GM23338 (cell line): ENCODE results near the gene PRDM11. TPM values are rescaled to one million over a fixed set of nuclear protein-coding genes. Genes with fewer than 3 reads are reported as not detected.
A peak's percentile ranks its signal among the peaks of the same experiment; 100 is the strongest.

Source experiments
- ATAC-seq: fragments of 200-7000 bp; cut with Tn5 transposase; 3 replicates; pipeline ENCODE4 v1.9.1; 2020
- DNase-seq: peaks from one replicate; pipeline ENCODE4 v3.0.0-alpha.2; 2015; ENCODE audit warnings: low spot score
- H2AFZ ChIP-seq: fragments of 200-600 bp; sonication (generic); 2 replicates; pipeline ENCODE4 v1.8.0; 2016; ENCODE audit warnings: antibody characterized with exemption, mild to moderate bottlenecking, moderate library complexity
- H3F3A ChIP-seq: fragments of 200-600 bp; sonication (generic); replicated peaks from 2 replicates; pipeline ENCODE4 v1.8.0; 2017; ENCODE audit warnings: antibody characterized with exemption, mixed run types, low read depth
- H3K27ac ChIP-seq: fragments of 200-600 bp; sonication (generic); 2 replicates; pipeline ENCODE4 v1.6.1; 2016; ENCODE audit warnings: low read depth
- H3K27me3 ChIP-seq: fragments of 200-600 bp; sonication (generic); 2 replicates; pipeline ENCODE4 v1.8.0; 2016; ENCODE audit warnings: mild to moderate bottlenecking, mixed run types, moderate library complexity; ENCODE audit not compliant: insufficient read depth
- H3K36me3 ChIP-seq: fragments of 200-600 bp; sonication (generic); 2 replicates; pipeline ENCODE4 v1.8.0; 2016; ENCODE audit warnings: mild to moderate bottlenecking; ENCODE audit not compliant: insufficient read depth
- H3K4me1 ChIP-seq: fragments of 200-600 bp; sonication (generic); 2 replicates; pipeline ENCODE4 v1.8.0; 2016; ENCODE audit warnings: mild to moderate bottlenecking, moderate library complexity; ENCODE audit not compliant: insufficient read depth
- H3K4me2 ChIP-seq: fragments of 200-600 bp; sonication (generic); 2 replicates; pipeline ENCODE4 v1.7.1; 2017; ENCODE audit warnings: mixed run types
- H3K4me3 ChIP-seq: fragments of 200-600 bp; sonication (generic); 2 replicates; pipeline ENCODE4 v1.6.1; 2016; ENCODE audit warnings: mixed run types
- H3K79me2 ChIP-seq: fragments of 200-600 bp; sonication (generic); replicated peaks from 2 replicates; pipeline ENCODE4 v1.8.0; 2017; ENCODE audit warnings: mild to moderate bottlenecking; ENCODE audit not compliant: insufficient read depth
- H3K9me2 ChIP-seq: fragments of 200-600 bp; sonication (generic); 2 replicates; pipeline ENCODE4 v1.8.0; 2017; ENCODE audit not compliant: insufficient read depth
- H4K20me1 ChIP-seq: fragments of 200-600 bp; sonication (generic); replicated peaks from 2 replicates; pipeline ENCODE4 v1.8.0; 2017; ENCODE audit warnings: mild to moderate bottlenecking; ENCODE audit not compliant: insufficient read depth
- H3K27ac Mint-ChIP-seq: 2 replicates; pipeline ENCODE4 v1.8.0; 2020; ENCODE audit warnings: inconsistent platforms, mild to moderate bottlenecking, moderate library complexity, mixed read lengths
- H3K27me3 Mint-ChIP-seq: 3 replicates; pipeline ENCODE4 v1.8.0; 2022; ENCODE audit warnings: low read depth, mild to moderate bottlenecking, moderate library complexity, mixed read lengths, inconsistent platforms; ENCODE audit not compliant: insufficient read depth, poor library complexity
- H3K36me3 Mint-ChIP-seq: 3 replicates; pipeline ENCODE4 v1.8.0; 2021; ENCODE audit warnings: low read depth, mild to moderate bottlenecking, inconsistent platforms, moderate library complexity, mixed read lengths
- H3K4me1 Mint-ChIP-seq: 3 replicates; pipeline ENCODE4 v1.8.0; 2020; ENCODE audit warnings: mild to moderate bottlenecking, inconsistent platforms, mixed read lengths
- H3K4me3 Mint-ChIP-seq: 3 replicates; pipeline ENCODE4 v1.8.0; 2021; ENCODE audit warnings: moderate library complexity, mild to moderate bottlenecking, inconsistent platforms, mixed read lengths
- H3K9me3 Mint-ChIP-seq: 3 replicates; pipeline ENCODE4 v1.8.0; 2020; ENCODE audit warnings: moderate library complexity, mild to moderate bottlenecking, inconsistent platforms, mixed read lengths
- CREB1 ChIP-seq: fragments of 250-450 bp; sonication (Bioruptor Pico); IDR thresholded peaks from 2 replicates; pipeline ENCODE4 v1.5.0; 2020; ENCODE audit warnings: low read depth, mild to moderate bottlenecking, moderate library complexity
- CTCF ChIP-seq, 2 experiments: fragments of 200-600 bp in 1 of 2; sonication (generic) in 1 of 2; conservative IDR thresholded peaks; 2 replicates each; pipeline versions ENCODE4 v1.5.1 to v1.6.1; 2016 to 2017; ENCODE audit warnings: antibody characterized with exemption in 2 of 2, low read depth in 2 of 2, mild to moderate bottlenecking in 2 of 2, moderate library complexity in 1 of 2
- ETS1 ChIP-seq: IDR thresholded peaks from 2 replicates; pipeline ENCODE4 v1.6.1; 2016; ENCODE audit warnings: antibody characterized with exemption
- EZH2 ChIP-seq: fragments of 200-600 bp; sonication (generic); IDR thresholded peaks from one replicate; pipeline ENCODE4 v1.8.0; 2017; ENCODE audit warnings: antibody characterized with exemption, mild to moderate bottlenecking, low read depth; ENCODE audit not compliant: unreplicated experiment
- EZH2phosphoT487 ChIP-seq: fragments of 200-600 bp; sonication (generic); IDR thresholded peaks from one replicate; pipeline ENCODE4 v1.8.1; 2018; ENCODE audit warnings: antibody characterized with exemption; ENCODE audit not compliant: unreplicated experiment
- JUNB ChIP-seq: IDR thresholded peaks from one replicate; pipeline ENCODE4 v1.6.1; 2016; ENCODE audit warnings: antibody characterized with exemption; ENCODE audit not compliant: unreplicated experiment
- NANOG ChIP-seq: IDR thresholded peaks from 2 replicates; pipeline ENCODE4 v1.6.1; 2016; ENCODE audit warnings: antibody characterized with exemption, borderline replicate concordance
- POLR2AphosphoS5 ChIP-seq: IDR thresholded peaks from 2 replicates; pipeline ENCODE4 v1.6.1; 2016; ENCODE audit warnings: antibody characterized with exemption, low read depth
- REST ChIP-seq: IDR thresholded peaks from one replicate; pipeline ENCODE4 v1.6.1; 2018; ENCODE audit warnings: antibody characterized with exemption; ENCODE audit not compliant: unreplicated experiment
- STAT1 ChIP-seq: IDR thresholded peaks from one replicate; pipeline ENCODE4 v1.6.1; 2016; ENCODE audit warnings: antibody characterized with exemption; ENCODE audit not compliant: unreplicated experiment
- ZNF331 ChIP-seq: fragments of 250-450 bp; sonication (Bioruptor Pico); IDR thresholded peaks from 2 replicates; pipeline ENCODE4 v1.5.0; 2020; ENCODE audit warnings: low read depth, mild to moderate bottlenecking, moderate library complexity
- ZNF462 ChIP-seq: fragments of 250-450 bp; sonication (Bioruptor Pico); IDR thresholded peaks from 2 replicates; pipeline ENCODE4 v1.5.0; 2020; ENCODE audit warnings: mild to moderate bottlenecking, moderate library complexity
- polyA plus RNA-seq: library from polyadenylated mRNA; unstranded; fragments of >200 nt; fragmentation: Nextera tagmentation; extraction: Ambion mirVana; gene quantifications from 2 replicates; pipeline ENCODE4 v1.2.1, GENCODE V29; 2016
- total RNA-seq: library from RNA; depleted of rRNA; stranded (reverse); fragments of >200 nt; shearing (Covaris generic); gene quantifications from 2 replicates; pipeline ENCODE4 v1.2.3, GENCODE V29; 2014

The PRDM11 gene
- total and polyA plus RNA-seq, 2 experiments from 2014 or later: 0.97 to 10.4 TPM

GRCh38 chr11:45145379-45146071 lies 914 bp upstream of the PRDM11 start:
- peaks cover 9% of the 10 kb centered on the region for H3K36me3 Mint-ChIP-seq
- Histone ChIP-seq H3K4me3 (peak overlapping the region; percentile 99), H3F3A (no peaks in the 10 kb centered on the region), H3K4me2 (peak overlapping the region; percentile 86), H3K27me3 (peaks cover 25% of the 10 kb centered on the region), H3K36me3 (no peaks in the 10 kb centered on the region), H3K4me1 (0 out of 2 replicates have a peak, but pooled peaks cover 9% of the 10 kb centered on the region), H3K9me2 (no peaks in the 10 kb centered on the region), H3K79me2 (peaks cover 30% of the 10 kb centered on the region), H3K27ac (no peak overlapping the region), H4K20me1 (0 out of 2 replicates have a peak, but pooled peaks cover 4% of the 10 kb centered on the region), H2AFZ (peak overlapping the region; percentile 96)
- ATAC-seq (peak; percentile 76), DNase-seq (peak; percentile 93)
- peak overlapping the region; percentile 78 for H3K4me3 Mint-ChIP-seq
- H3K27ac Mint-ChIP-seq: peak overlapping the region; percentile 18
- peaks cover 4% of the 10 kb centered on the region; the same call in 2 of the 3 replicates for H3K9me3 Mint-ChIP-seq
- TF ChIP-seq CREB1 (CRISPR knock-in tag) (no peak), NANOG (no peak), EZH2 (no peak), REST (no peak), POLR2AphosphoS5 (no peak), CTCF (conservative IDR thresholded peaks at IDR 0.05; ENCODE audit: low read depth in 2 of 2) (no peak), ZNF331 (no peak), JUNB (no peak), ETS1 (no peak), ZNF462 (CRISPR knock-in tag) (no peak), EZH2phosphoT487 (no peak), STAT1 (no peak)
- peaks cover 21% of the 10 kb centered on the region for H3K4me1 Mint-ChIP-seq
- H3K27me3 Mint-ChIP-seq: peaks cover 30% of the 10 kb centered on the region
